GM12878 (cell line): ENCODE measurements around the gene PTPRS. TPM values are rescaled to one million over a fixed set of nuclear protein-coding genes. Genes with fewer than 3 reads are reported as not detected.

Experiments
- ATAC-seq: fragments of 200-7000 bp; cut with Tn5 transposase; 3 replicates; pipeline ENCODE4 v1.9.1; 2020; ENCODE audit warnings: mild to moderate bottlenecking, moderate library complexity
- BruUV-seq: library from RNA; stranded (reverse); fragments of 400-500 nt; replicated peaks from 2 replicates; lab custom pipeline; 2021; lab: Mats Ljungman, UMichigan
- CTCF ChIA-PET: fragments of 300-600 bp; sonication (Branson Sonifier 250); formaldehyde crosslinking; extraction: SDS; loops from one replicate; lab custom pipeline; 2021; ENCODE audit warnings: inconsistent platforms; lab: Yijun Ruan, JAX
- POLR2A ChIA-PET: fragments of 350-600 bp; formaldehyde crosslinking; extraction: SDS; loops from one replicate; lab custom pipeline; 2021; ENCODE audit warnings: inconsistent platforms; lab: Charles Lee
- RAD21 ChIA-PET: fragments of 300-600 bp; sonication (Branson Sonifier 250); formaldehyde crosslinking; loops from one replicate; lab custom pipeline; 2023; ENCODE audit warnings: antibody characterized with exemption; ENCODE audit not compliant: unreplicated experiment; lab: Charles Lee
- SMC1A ChIA-PET: fragments of 300-600 bp; sonication (Branson Sonifier 250); formaldehyde crosslinking; loops from one replicate; lab custom pipeline; 2023; ENCODE audit not compliant: unreplicated experiment, uncharacterized antibody; lab: Charles Lee
- DNase-seq: peaks from one replicate; pipeline ENCODE4 v3.0.0-alpha.2; 2011; ENCODE audit warnings: low read depth, low spot score
- FAIRE-seq: peaks from 3 replicates; lab custom pipeline; 2011; peaks lifted over from hg19 to GRCh38; lab: Jason Lieb, UNC
- H2AFZ ChIP-seq: 2 replicates; pipeline ENCODE4 v1.6.0; 2011; ENCODE audit warnings: low read depth, low read length, control low read depth; ENCODE audit not compliant: control insufficient read depth
- H3K27ac ChIP-seq: 2 replicates; pipeline ENCODE4 v1.5.1; 2011; ENCODE audit warnings: control low read depth; ENCODE audit not compliant: control insufficient read depth, insufficient read depth
- H3K27me3 ChIP-seq, 2 experiments: replicated peaks in 1 of 2; 2 replicates each; pipeline versions ENCODE4 v1.6.0 to v1.6.1; 2011; ENCODE audit warnings: low read length in 1 of 2; ENCODE audit not compliant: control insufficient read depth in 2 of 2, insufficient read depth in 2 of 2
- H3K36me3 ChIP-seq, 2 experiments: 2 replicates each; pipeline ENCODE4 v1.5.1; 2011; ENCODE audit warnings: low read length in 1 of 2; ENCODE audit not compliant: control insufficient read depth in 2 of 2, insufficient read depth in 2 of 2
- H3K4me1 ChIP-seq: 2 replicates; pipeline ENCODE4 v1.6.1; 2011; ENCODE audit warnings: mild to moderate bottlenecking, low read length, moderate library complexity, mixed read lengths; ENCODE audit not compliant: control insufficient read depth, insufficient read depth
- H3K4me2 ChIP-seq: 2 replicates; pipeline ENCODE4 v1.6.0; 2011; ENCODE audit warnings: control low read depth; ENCODE audit not compliant: control insufficient read depth, insufficient read depth
- H3K4me3 ChIP-seq: fragments of 200-600 bp; sonication (generic); 2 replicates; pipeline ENCODE4 v1.5.1; 2016
- H3K79me2 ChIP-seq: 2 replicates; pipeline ENCODE4 v1.6.0; 2011; ENCODE audit warnings: low read length; ENCODE audit not compliant: control insufficient read depth, insufficient read depth
- H3K9ac ChIP-seq: 2 replicates; pipeline ENCODE4 v1.8.0; 2011; ENCODE audit warnings: low read length, control low read depth, mixed read lengths; ENCODE audit not compliant: control insufficient read depth, insufficient read depth
- H3K9me3 ChIP-seq: replicated peaks from 3 replicates; pipeline ENCODE4 v1.5.1; 2011; ENCODE audit warnings: mild to moderate bottlenecking, low read length; ENCODE audit not compliant: control insufficient read depth, insufficient read depth
- H4K20me1 ChIP-seq: 2 replicates; pipeline ENCODE4 v1.6.0; 2011; ENCODE audit not compliant: control insufficient read depth, insufficient read depth
- BACH1 ChIP-seq: fragments of 450-650 bp; IDR thresholded peaks from 2 replicates; pipeline ENCODE4 v1.6.1; 2017; ENCODE audit warnings: mild to moderate bottlenecking, borderline replicate concordance
- BMI1 ChIP-seq: fragments of 450-650 bp; IDR thresholded peaks from 2 replicates; pipeline ENCODE4 v1.6.1; 2016; ENCODE audit warnings: mild to moderate bottlenecking, moderate library complexity, borderline replicate concordance
- CTCF ChIP-seq, 3 experiments: IDR thresholded peaks in 2 of 3; conservative IDR thresholded peaks in 1 of 3; 2 replicates each; pipeline ENCODE4 v1.5.1; 2011; ENCODE audit warnings: low read depth in 3 of 3, low read length in 3 of 3, mild to moderate bottlenecking in 3 of 3, control low read depth in 2 of 3, moderate library complexity in 2 of 3, inconsistent platforms in 1 of 3, mixed read lengths in 1 of 3; ENCODE audit not compliant: control insufficient read depth in 2 of 3, insufficient read depth in 1 of 3; ENCODE audit errors: extremely low read depth in 1 of 3
- EGR1 ChIP-seq, 2 experiments: IDR thresholded peaks; 1 replicate in 1 of 2; 2 replicates in 1 of 2; pipeline ENCODE4 v1.6.1; 2011 to 2012; ENCODE audit warnings: low read depth in 2 of 2, low read length in 2 of 2, borderline replicate concordance in 1 of 2, mild to moderate bottlenecking in 1 of 2, moderate library complexity in 1 of 2
- FOXM1 ChIP-seq: IDR thresholded peaks from 2 replicates; pipeline ENCODE4 v1.6.1; 2012; ENCODE audit warnings: low read depth, mild to moderate bottlenecking, inconsistent platforms, low read length, moderate library complexity
- IKZF1 ChIP-seq: fragments of 450-650 bp; conservative IDR thresholded peaks from 2 replicates; pipeline ENCODE4 v1.6.1; 2017; ENCODE audit warnings: antibody characterized with exemption, mild to moderate bottlenecking
- KAT2A ChIP-seq: conservative IDR thresholded peaks from 2 replicates; pipeline ENCODE4 v1.6.1; 2011; ENCODE audit warnings: low read depth, low read length; ENCODE audit not compliant: control insufficient read depth
- NFYB ChIP-seq: IDR thresholded peaks from 2 replicates; pipeline ENCODE4 v1.6.1; 2011; ENCODE audit warnings: low read depth, mild to moderate bottlenecking, low read length, improper control_type of control experiment, moderate library complexity; ENCODE audit not compliant: insufficient read depth
- NR2C2 ChIP-seq: IDR thresholded peaks from 2 replicates; pipeline ENCODE4 v1.6.1; 2011; ENCODE audit warnings: borderline replicate concordance, low read depth; ENCODE audit not compliant: control insufficient read depth, insufficient read length
- POLR2A ChIP-seq: IDR thresholded peaks from 2 replicates; pipeline ENCODE4 v1.6.1; 2011; ENCODE audit warnings: low read depth, mild to moderate bottlenecking, low read length
- RAD21 ChIP-seq: IDR thresholded peaks from 2 replicates; pipeline ENCODE4 v1.6.1; 2011; ENCODE audit warnings: mild to moderate bottlenecking, low read depth, low read length, moderate library complexity; ENCODE audit not compliant: insufficient read depth
- RELA ChIP-seq: fragments of 450-650 bp; IDR thresholded peaks from 2 replicates; pipeline ENCODE4 v1.8.0; 2014; ENCODE audit warnings: borderline replicate concordance; ENCODE audit not compliant: partially characterized antibody
- SREBF1 ChIP-seq: IDR thresholded peaks from 2 replicates; pipeline ENCODE4 v1.6.1; 2012; ENCODE audit warnings: mild to moderate bottlenecking, low read length
- TBL1XR1 ChIP-seq: IDR thresholded peaks from 2 replicates; pipeline ENCODE4 v1.6.1; 2012; ENCODE audit warnings: low read depth, low read length, improper control_type of control experiment
- YY1 ChIP-seq: IDR thresholded peaks from 2 replicates; pipeline ENCODE4 v1.6.1; 2011; ENCODE audit warnings: low read depth, mild to moderate bottlenecking, low read length
- ZNF687 ChIP-seq: fragments of 450-650 bp; IDR thresholded peaks from 2 replicates; pipeline ENCODE4 v1.6.1; 2017; ENCODE audit warnings: mild to moderate bottlenecking, moderate library complexity
- WGBS: methylation state at CpG from one replicate; pipeline ENCODE4 v1.1.6; 2016; ENCODE audit warnings: low lambda C conversion rate; ENCODE audit not compliant: insufficient replicate concordance, insufficient coverage; ENCODE audit errors: missing lambda C conversion rate; 5-methylcytosine and 5-hydroxymethylcytosine counted together
- in situ Hi-C: fragments of 300-500 bp; cut with MboI; formaldehyde crosslinking; loops from 9 replicates; pipeline ENCODE4 v1.14.3; 2018; ENCODE audit warnings: mixed read lengths
- intact Hi-C: fragments of 100-400 bp; cut with micrococcal nuclease; formaldehyde crosslinking; loops from one replicate; pipeline ENCODE4 v1.14.2; 2022; ENCODE audit not compliant: unreplicated experiment
- polyA plus RNA-seq, 11 experiments: library from polyadenylated mRNA; depleted of rRNA in 4 of 11; unstranded in 6 of 11; stranded (reverse) in 5 of 11; fragments of >200 nt; fragmentation: Nextera tagmentation in 4 of 11; fragmentation: Illumina TruSeq in 1 of 11; extraction: Ambion mirVana in 4 of 11; extraction: Trizol in 1 of 11; gene quantifications; 1 replicate in 1 of 11; 2 replicates in 10 of 11; pipeline versions ENCODE4 v1.2.1 to v1.2.3, GENCODE V29; 2011 to 2016; ENCODE audit warnings: inconsistent platforms in 2 of 11, missing spikeins in 2 of 11, low read depth in 1 of 11
- total RNA-seq, 4 experiments: library from RNA; depleted of rRNA in 3 of 4; stranded (reverse); fragments of >200 nt in 3 of 4; fragmentation: Illumina TruSeq in 1 of 4; extraction: Trizol in 1 of 4; gene quantifications; 2 replicates each; pipeline versions ENCODE4 v1.2.1 to v1.2.3, GENCODE V29; 2013 to 2021

PTPRS gene
- total and polyA plus RNA-seq, 10 of the 15 experiments (the other 5 are each of a cell fraction or from before 2014, with no cell fraction given): 0.09 to 32.1 (median 0.71) TPM

- Histone ChIP-seq H3K36me3 (no peaks in the 10 kb centered on the region), H3K27ac (no peak overlapping the region), H3K27me3 (no peaks in the 10 kb centered on the region), H2AFZ (no peak overlapping the region), H3K4me2 (no peak overlapping the region), H3K79me2 (no peaks in the 10 kb centered on the region), H3K4me3 (no peak overlapping the region), H4K20me1 (no peaks in the 10 kb centered on the region), H3K9ac (no peak overlapping the region), H3K4me1 (no peaks in the 10 kb centered on the region), H3K9me3 (no peaks in the 10 kb centered on the region)
- ChIA-PET POLR2A (no interaction called here), SMC1A (no interaction called here), RAD21 (no interaction called here), CTCF (no interaction called here)
- FAIRE-seq (no peak), DNase-seq (no peak), ATAC-seq (no peak)
- in situ Hi-C loops: no loop called here
- WGBS: 56% methylated on average over 5 of the region's 5 CpGs
- BruUV-seq: no TSS peak
- intact Hi-C loops: no loop called here
- TF ChIP-seq POLR2A (no peak), CTCF (IDR thresholded peaks at IDR 0.05 in 2 of 3, conservative IDR thresholded peaks at IDR 0.05 in 1 of 3; ENCODE audit: control insufficient read depth in 2 of 3, extremely low read depth in 1 of 3, insufficient read depth in 1 of 3, low read depth in 3 of 3, low read length in 3 of 3) (no peak), YY1 (no peak), FOXM1 (no peak), KAT2A (no peak), IKZF1 (no peak), RELA (no peak), NR2C2 (no peak), ZNF687 (no peak), BACH1 (no peak), EGR1 (IDR thresholded peaks at IDR 0.05; ENCODE audit: borderline replicate concordance in 1 of 2, low read depth in 2 of 2, low read length in 2 of 2) (no peak), NFYB (no peak), SREBF1 (no peak), TBL1XR1 (no peak), RAD21 (no peak), BMI1 (no peak)
Observed at GRCh38 chr19:5367530-5368133, 27.0 kb upstream of the PTPRS start.
